Dedifferentiated amniotic fluid mesenchymal stem cell (primary cell): ENCODE data around the gene TMEM161B.
"Not testable (repeated sequence)": the region's sequence is repeated elsewhere in the genome, so short reads cannot be mapped to it uniquely, and the experiment has no call there.

ENCODE experiments used
- DNase-seq: peaks from one replicate; pipeline ENCODE4 v3.0.0-alpha.2; 2016; ENCODE audit errors: extremely low spot score

Gene TMEM161B

DNA sequence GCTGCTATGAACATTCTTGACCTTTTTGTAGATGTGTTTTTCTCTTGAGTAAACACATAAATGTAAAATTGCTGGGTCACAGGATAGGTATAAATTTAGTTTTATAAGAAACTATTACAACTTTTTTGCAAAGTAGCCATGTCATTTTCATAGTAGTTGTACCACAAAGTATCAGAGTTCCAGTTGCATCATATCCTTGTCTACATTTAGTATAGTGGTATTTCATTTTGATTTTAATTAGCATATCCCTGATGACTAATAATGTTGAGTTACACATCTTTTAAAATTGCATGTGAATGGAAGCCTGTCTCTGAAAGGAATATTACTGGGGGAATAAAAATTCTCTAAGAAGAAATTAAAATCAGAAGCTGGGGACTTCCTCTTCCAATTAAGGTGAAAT lies 85.4 kb downstream of the TMEM161B start:
- no peak for DNase-seq

DNA sequence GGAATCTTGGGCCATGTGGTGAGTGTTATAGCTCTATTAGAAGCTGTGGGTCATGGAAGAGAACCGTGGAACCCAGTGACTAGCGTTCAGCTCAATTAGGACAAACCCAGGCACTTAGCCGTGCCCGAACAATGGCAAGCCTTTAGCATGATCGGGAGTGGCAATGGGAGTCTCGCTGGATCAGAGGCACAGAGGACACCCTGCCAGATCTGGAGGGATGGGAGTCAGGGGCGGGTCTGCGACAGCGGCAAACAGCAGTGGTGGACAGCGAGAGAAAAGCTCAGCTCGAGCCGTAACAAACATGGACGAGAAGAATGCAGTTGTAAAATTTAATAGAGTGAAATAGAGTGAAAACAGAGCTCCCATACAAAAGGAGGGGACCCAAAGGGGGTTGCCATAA lies 91.2 kb downstream of the TMEM161B start:
- DNase-seq = not testable (repeated sequence)

DNA sequence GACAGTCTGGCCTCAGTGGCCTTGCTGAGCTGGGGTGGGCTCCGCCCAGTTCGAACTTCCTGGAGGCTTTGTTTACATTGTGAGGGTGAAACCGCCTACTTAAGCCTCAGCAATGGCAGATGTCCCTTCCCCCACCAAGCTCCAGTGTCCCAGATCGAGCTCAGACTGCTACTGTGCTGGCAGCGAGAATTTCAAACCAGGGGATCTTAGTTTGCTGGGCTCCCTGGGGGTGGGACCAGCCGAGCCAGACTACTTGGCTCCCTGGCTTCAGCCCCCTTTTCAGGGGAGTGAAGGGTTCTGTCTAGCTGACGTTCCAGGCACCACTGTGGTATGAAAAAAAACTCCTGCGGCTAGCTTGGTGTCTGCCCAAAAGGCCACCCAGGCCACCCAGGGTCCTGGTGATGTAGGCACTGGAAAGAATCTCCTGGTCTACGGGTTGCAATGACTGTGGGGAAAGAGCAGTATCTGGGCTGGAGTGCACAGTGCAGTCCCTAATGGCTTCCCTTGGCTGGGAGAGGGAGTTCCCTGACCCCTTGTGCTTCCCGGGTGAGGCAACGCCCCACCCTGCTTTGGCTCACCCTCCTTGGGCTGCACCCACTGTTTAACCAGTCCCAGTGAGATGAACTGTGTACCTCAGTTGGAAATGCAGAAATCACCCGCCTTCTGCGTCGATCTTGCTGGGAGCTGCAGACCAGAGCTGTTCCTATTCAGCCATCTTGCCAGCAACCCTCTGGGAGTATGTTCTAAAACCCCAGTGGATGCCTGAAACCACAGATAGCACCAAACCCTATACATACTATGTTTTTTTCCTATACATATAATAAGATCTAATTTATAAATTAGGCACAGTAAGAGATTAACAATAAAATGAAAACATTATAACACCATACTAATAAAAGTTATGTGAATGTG lies 95.5 kb downstream of the TMEM161B start:
- DNase-seq = no peak

DNA sequence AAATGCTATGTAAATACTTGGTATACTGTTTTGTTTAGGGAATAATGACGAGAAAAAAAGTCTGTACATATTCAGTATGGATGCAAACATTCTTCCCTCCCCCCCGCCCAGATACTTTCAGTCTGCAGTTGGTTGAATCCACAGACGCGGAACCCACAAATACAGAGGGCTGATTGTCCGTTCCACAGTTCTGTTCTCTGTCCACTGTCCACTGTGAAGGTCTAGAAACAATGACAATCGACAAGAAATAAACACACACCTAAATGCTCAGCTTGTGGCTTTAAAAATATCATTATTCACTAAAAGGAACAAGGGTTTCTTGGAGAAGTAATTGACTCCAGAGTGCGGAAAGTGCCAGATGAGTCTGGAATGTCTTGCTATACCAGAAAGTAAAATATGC lies 109.1 kb downstream of the TMEM161B start:
- no peak for DNase-seq

GRCh38 chr5:88158056-88158455 lies 110.6 kb downstream of the TMEM161B start:
- DNase-seq = no peak

DNA sequence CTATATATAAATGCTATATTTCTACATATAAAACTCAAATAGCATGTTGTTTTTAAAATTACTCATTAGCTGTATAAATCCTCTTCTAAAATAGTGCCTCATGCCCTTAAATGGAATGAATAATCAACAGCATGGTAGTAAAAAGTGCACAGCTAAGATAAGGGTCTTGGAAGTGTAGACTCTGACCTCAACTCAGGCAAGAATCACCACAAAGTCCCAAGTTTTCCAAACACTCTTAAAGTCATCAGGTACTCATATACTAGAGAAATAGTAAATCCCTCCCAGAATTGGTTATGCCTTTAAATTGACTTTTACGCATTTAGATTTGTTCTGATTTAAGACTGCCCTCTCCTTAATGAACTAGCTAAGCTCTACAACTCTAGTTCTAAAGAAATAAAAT lies 113.8 kb downstream of the TMEM161B start:
- no peak for DNase-seq

DNA sequence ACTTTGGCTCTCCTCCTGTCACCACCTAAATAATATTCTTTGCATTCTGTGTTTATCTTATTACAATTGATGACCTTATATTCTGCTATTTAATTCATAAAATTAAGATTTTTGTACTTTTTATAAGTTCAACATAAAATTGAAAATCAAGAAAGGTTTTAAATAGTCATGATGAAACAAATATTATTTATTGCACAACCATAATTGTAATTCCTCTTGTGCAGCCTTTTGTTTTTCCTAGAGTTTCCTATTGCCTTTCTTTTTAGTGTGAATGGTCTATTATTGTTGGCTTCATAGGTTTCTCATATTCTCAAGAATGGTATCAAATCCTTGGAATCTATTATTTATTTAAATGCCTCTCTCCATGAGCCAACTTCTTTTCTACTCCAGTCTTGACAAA lies 117.9 kb downstream of the TMEM161B start:
- DNase-seq = no peak

DNA sequence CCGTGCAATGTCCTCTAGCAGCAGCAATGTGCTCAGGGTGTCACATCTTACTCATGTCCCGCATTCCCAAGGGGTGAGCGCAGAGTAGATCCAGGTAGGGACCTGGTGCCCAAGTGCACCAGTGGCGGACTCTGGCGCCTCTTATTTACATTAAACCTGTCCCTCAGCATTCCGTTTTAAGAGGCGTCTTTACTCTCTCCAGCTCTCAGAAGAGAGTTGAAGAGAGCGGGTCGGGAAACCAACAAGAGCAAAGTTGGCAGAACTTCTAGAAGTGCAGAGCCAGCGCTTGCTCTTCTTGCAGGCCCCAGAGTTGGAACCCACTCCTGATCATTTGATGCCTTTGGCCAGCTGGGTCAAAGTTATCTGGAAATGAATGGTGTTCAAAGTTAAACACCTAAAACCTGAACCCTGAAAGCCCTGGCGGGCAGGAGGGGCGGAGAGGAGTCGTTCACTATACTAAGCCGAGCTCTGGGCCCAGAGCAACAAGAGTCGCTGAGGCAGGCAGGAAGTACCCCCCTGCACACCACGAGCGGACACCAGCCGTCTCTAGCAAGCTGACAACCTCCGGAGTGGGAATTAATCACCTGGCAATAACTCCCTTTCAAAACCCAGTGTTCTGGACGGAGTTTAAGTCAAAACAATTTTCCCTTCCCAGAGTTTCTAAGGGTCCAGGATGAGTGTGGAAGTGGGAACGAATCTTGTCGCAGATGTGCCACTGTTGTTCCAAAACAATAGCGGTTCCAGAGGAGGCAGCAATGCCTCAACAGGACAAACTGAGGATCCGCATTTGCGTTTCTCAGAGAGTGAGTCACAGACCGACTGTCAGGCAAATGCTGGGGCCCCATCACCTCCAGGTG lies 122.8 kb downstream of the TMEM161B start:
- DNase-seq = no peak

DNA sequence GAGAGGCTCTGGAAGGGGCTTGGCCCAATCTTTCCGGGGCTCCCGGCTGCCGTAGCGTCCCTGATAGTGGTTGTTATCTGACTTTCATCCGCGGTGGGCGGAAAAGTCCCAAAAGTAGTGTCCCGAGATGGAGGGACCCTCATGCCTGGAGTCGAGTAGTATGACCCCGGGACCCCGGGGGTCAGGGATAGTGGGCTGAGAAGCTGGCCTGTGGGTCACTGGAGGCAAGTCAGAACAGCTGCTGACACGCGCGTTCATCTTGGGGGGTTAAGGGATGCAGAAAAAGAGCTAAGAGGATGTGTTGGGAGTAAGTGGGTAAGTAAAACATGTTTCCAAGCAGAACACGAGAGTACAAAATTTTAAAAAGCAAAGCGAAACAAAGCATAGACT lies 123.4 kb downstream of the TMEM161B start:
- DNase-seq = no peak
